NCI-H1694 (cell line): ENCODE data around the gene CCDC160.
"Not testable (repeated sequence)": the region's sequence is repeated elsewhere in the genome, so short reads cannot be mapped to it uniquely, and the experiment has no call there.

Experiments
- DNase-seq: peaks from one replicate; lab custom pipeline; 2025; lab: John Stamatoyannopoulos, UW

The CCDC160 gene

GRCh38 chrX:134236626-134237614, at the start of gene CCDC160:
TSS of gene CCDC160 (plus strand) at chrX:134237182. CDS start at chrX:134244801, 7,619 bp downstream.
- no peak for DNase-seq

- no peak for DNase-seq
Measured at GRCh38 chrX:134191281-134191680, 45.7 kb upstream of the CCDC160 start.

- no peak for DNase-seq
Measured at GRCh38 chrX:134194915-134195314, 42.1 kb upstream of the CCDC160 start.

- DNase-seq, result no peak
Measured at GRCh38 chrX:134202561-134202960, 34.4 kb upstream of the CCDC160 start.

GRCh38 chrX:134206221-134206620, 30.8 kb upstream of the CCDC160 start:
- DNase-seq, result no peak

- no peak for DNase-seq
Measured at GRCh38 chrX:134210465-134210864, 26.5 kb upstream of the CCDC160 start.

- DNase-seq, result no peak
Measured at GRCh38 chrX:134235236-134235635, 1.7 kb upstream of the CCDC160 start.

GRCh38 chrX:134238144-134238543, 1.2 kb downstream of the CCDC160 start:
- not testable (repeated sequence) for DNase-seq

GRCh38 chrX:134239016-134239415, 2.0 kb downstream of the CCDC160 start:
- DNase-seq, result no peak

GRCh38 chrX:134240209-134240608, 3.2 kb downstream of the CCDC160 start:
- DNase-seq, result no peak

- DNase-seq, result no peak
Measured at GRCh38 chrX:134241960-134242619, 5.1 kb downstream of the CCDC160 start.

GRCh38 chrX:134244043-134244442, 7.1 kb downstream of the CCDC160 start:
- no peak for DNase-seq

- DNase-seq, result no peak
Measured at GRCh38 chrX:134246282-134246681, 9.3 kb downstream of the CCDC160 start.

GRCh38 chrX:134247492-134247891, 10.5 kb downstream of the CCDC160 start:
- no peak for DNase-seq

GRCh38 chrX:134249241-134249640, 12.3 kb downstream of the CCDC160 start:
- DNase-seq, result no peak

- no peak for DNase-seq
Measured at GRCh38 chrX:134251241-134251640, 14.3 kb downstream of the CCDC160 start.

- no peak for DNase-seq
Measured at GRCh38 chrX:134254511-134254910, 17.5 kb downstream of the CCDC160 start.

GRCh38 chrX:134255555-134255954, 18.6 kb downstream of the CCDC160 start:
- no peak for DNase-seq

- DNase-seq, result no peak
Measured at GRCh38 chrX:134256684-134257083, 19.7 kb downstream of the CCDC160 start.

- no peak for DNase-seq
Measured at GRCh38 chrX:134258202-134258601, 21.2 kb downstream of the CCDC160 start.

GRCh38 chrX:134285934-134286333, 49.0 kb downstream of the CCDC160 start:
- DNase-seq, result not testable (repeated sequence)

- DNase-seq, result no peak
Measured at GRCh38 chrX:134287346-134287745, 50.4 kb downstream of the CCDC160 start.

- no peak for DNase-seq
Measured at GRCh38 chrX:134294548-134294947, 57.6 kb downstream of the CCDC160 start.
